Measurements from ENCODE around the gene PACSIN2. TPM values are rescaled to one million over a fixed set of nuclear protein-coding genes. Genes with fewer than 3 reads are reported as not detected.

The PACSIN2 gene
- total and polyA plus RNA-seq, 2 of the 13 experiments (the other 11 are each of a cell fraction or from before 2014, with no cell fraction given), result 54.1 to 68.8 TPM

- no peaks in the 10 kb centered on the region for H3K27me3 ChIP-seq (ENCODE audit: control insufficient read depth in 1 of 2, insufficient read depth in 2 of 2, low read length in 2 of 2)
- no peak overlapping the region for H3K9ac ChIP-seq (ENCODE audit: insufficient read depth, low read depth, low read length)
- H3K4me3 ChIP-seq (replicated peaks in 1 of 3; ENCODE audit: insufficient read depth in 1 of 3, low read depth in 2 of 3, low read length in 3 of 3), result no peak overlapping the region
- FAIRE-seq (no peak), ATAC-seq (no peak), DNase-seq (ENCODE audit: low spot score) (no peak)
- TF ChIP-seq RCOR2 (CRISPR knock-in tag; IDR thresholded peaks at IDR 0.05), result no peak
- TF ChIP-seq, protein P1, sequence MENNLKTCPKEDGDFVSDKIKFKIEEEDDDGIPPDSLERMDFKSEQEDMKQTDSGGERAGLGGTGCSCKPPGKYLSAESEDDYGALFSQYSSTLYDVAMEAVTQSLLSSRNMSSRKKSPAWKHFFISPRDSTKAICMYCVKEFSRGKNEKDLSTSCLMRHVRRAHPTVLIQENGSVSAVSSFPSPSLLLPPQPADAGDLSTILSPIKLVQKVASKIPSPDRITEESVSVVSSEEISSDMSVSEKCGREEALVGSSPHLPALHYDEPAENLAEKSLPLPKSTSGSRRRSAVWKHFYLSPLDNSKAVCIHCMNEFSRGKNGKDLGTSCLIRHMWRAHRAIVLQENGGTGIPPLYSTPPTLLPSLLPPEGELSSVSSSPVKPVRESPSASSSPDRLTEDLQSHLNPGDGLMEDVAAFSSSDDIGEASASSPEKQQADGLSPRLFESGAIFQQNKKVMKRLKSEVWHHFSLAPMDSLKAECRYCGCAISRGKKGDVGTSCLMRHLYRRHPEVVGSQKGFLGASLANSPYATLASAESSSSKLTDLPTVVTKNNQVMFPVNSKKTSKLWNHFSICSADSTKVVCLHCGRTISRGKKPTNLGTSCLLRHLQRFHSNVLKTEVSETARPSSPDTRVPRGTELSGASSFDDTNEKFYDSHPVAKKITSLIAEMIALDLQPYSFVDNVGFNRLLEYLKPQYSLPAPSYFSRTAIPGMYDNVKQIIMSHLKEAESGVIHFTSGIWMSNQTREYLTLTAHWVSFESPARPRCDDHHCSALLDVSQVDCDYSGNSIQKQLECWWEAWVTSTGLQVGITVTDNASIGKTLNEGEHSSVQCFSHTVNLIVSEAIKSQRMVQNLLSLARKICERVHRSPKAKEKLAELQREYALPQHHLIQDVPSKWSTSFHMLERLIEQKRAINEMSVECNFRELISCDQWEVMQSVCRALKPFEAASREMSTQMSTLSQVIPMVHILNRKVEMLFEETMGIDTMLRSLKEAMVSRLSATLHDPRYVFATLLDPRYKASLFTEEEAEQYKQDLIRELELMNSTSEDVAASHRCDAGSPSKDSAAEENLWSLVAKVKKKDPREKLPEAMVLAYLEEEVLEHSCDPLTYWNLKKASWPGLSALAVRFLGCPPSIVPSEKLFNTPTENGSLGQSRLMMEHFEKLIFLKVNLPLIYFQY (CRISPR knock-in tag; IDR thresholded peaks at IDR 0.05; ENCODE audit: borderline replicate concordance), result no peak
- TF ChIP-seq RBM22 (optimal IDR thresholded peaks at IDR 0.05; ENCODE audit: low read length), result peak; percentile 67
- TF ChIP-seq SOX5 (CRISPR knock-in tag; IDR thresholded peaks at IDR 0.05; ENCODE audit: borderline replicate concordance), result no peak
- TF ChIP-seq REL (CRISPR knock-in tag; conservative IDR thresholded peaks at IDR 0.05), result no peak
- TF ChIP-seq HCFC1 (IDR thresholded peaks at IDR 0.05; ENCODE audit: low read depth, low read length), result no peak
- H3K36me3 ChIP-seq (replicated peaks in 1 of 2; ENCODE audit: control insufficient read depth in 1 of 2, insufficient read depth in 2 of 2, low read length in 2 of 2), result peaks cover 0 to 2% of the 10 kb centered on the region in 2 experiments; a peak in 2 of 5 replicates
- intact Hi-C loops (cut with micrococcal nuclease; ENCODE audit: unreplicated experiment) (no loop called here), in situ Hi-C loops (cut with HindIII; ENCODE audit: extremely low pct_ligation_motif_present, low pct_unique_long_range_greater_than_20kb) (no loop called here)
- CTCF ChIA-PET (ENCODE audit: low intra/inter-chr PET ratio, low total read pairs), result no interaction called here
- 98% methylated on average over 9 of the region's 9 CpGs for WGBS (ENCODE audit: low lambda C conversion rate)
- no peak overlapping the region for H3K27ac ChIP-seq (ENCODE audit: extremely low read length, insufficient read depth, low read length)
- no TSS peak for BruUV-seq (replicated peaks)
- peaks cover 77% of the 10 kb centered on the region for H3K79me2 ChIP-seq (ENCODE audit: insufficient read depth, low read length)
- no peak overlapping the region for H3K4me2 ChIP-seq (ENCODE audit: low read depth, low read length)
- no peak overlapping the region for H2AFZ ChIP-seq (ENCODE audit: low read length)
- H3K9me3 ChIP-seq (ENCODE audit: low read length), result no peaks in the 10 kb centered on the region
- POLR2A ChIA-PET, result interaction anchor here (1.1 kb wide), 1 partner anchor 16 kb away, joined by 3 read pairs; no protein-coding TSS in a partner anchor
- H4K20me1 ChIP-seq (ENCODE audit: insufficient read depth, low read length), result peaks cover 25% of the 10 kb centered on the region
- peaks cover 74% of the 10 kb centered on the region for H3K4me1 ChIP-seq (ENCODE audit: insufficient read depth, low read length)
These were observed 90.5 kb downstream of the PACSIN2 start for GRCh38 chr22:42924436-42924835.
